H1 (cell line): ENCODE results near the gene MFSD2A. TPM values are rescaled to one million over a fixed set of nuclear protein-coding genes. Genes with fewer than 3 reads are reported as not detected.

Source experiments
- CTCF ChIA-PET: fragments of 300-600 bp; sonication (Branson Sonifier 250); formaldehyde crosslinking; loops from one replicate; lab custom pipeline; 2021; ENCODE audit not compliant: partially characterized antibody; lab: Charles Lee
- POLR2A ChIA-PET: fragments of 300-600 bp; sonication (Branson Sonifier 250); formaldehyde crosslinking; loops from one replicate; lab custom pipeline; 2021; ENCODE audit warnings: inconsistent platforms; ENCODE audit not compliant: partially characterized antibody; lab: Charles Lee
- DNase-seq, 2 experiments: peaks; one replicate each; pipeline versions ENCODE4 v3.0.0 to v3.0.0-alpha.2; 2010 to 2022; ENCODE audit warnings: low spot score in 2 of 2, low read depth in 1 of 2, mixed read lengths in 1 of 2
- FAIRE-seq: peaks from 2 replicates; lab custom pipeline; 2011; peaks lifted over from hg19 to GRCh38; lab: Jason Lieb, UNC
- H2AFZ ChIP-seq: 2 replicates; pipeline ENCODE4 v1.8.1; 2012; ENCODE audit warnings: low read length, inconsistent platforms
- H2AK5ac ChIP-seq: 2 replicates; pipeline ENCODE4 v1.6.1; 2013; ENCODE audit warnings: low read depth, low read length
- H2BK120ac ChIP-seq: replicated peaks from 2 replicates; pipeline ENCODE3; 2013; ENCODE audit warnings: low read depth, low read length, inconsistent platforms
- H2BK12ac ChIP-seq: 2 replicates; pipeline ENCODE4 v1.6.1; 2013; ENCODE audit warnings: low read depth, low read length
- H2BK15ac ChIP-seq: 2 replicates; pipeline ENCODE4 v1.6.1; 2013; ENCODE audit warnings: low read length
- H2BK20ac ChIP-seq: 2 replicates; pipeline ENCODE4 v1.6.1; 2013; ENCODE audit warnings: low read length
- H2BK5ac ChIP-seq: 2 replicates; pipeline ENCODE4 v1.6.1; 2013; ENCODE audit warnings: low read depth, low read length
- H3K14ac ChIP-seq: 2 replicates; pipeline ENCODE4 v1.6.1; 2013; ENCODE audit warnings: inconsistent platforms; ENCODE audit not compliant: insufficient read length
- H3K18ac ChIP-seq: 2 replicates; pipeline ENCODE4 v1.6.1; 2013; ENCODE audit warnings: low read length; ENCODE audit errors: extremely low read depth
- H3K23ac ChIP-seq: 2 replicates; pipeline ENCODE4 v1.6.1; 2013; ENCODE audit warnings: inconsistent platforms; ENCODE audit not compliant: insufficient read length
- H3K23me2 ChIP-seq: 2 replicates; pipeline ENCODE4 v1.6.1; 2013; ENCODE audit warnings: low read depth, low read length
- H3K27ac ChIP-seq: 2 replicates; pipeline ENCODE4 v1.6.1; 2011; ENCODE audit warnings: low read depth, low read length, inconsistent platforms
- H3K27me3 ChIP-seq, 4 experiments: replicated peaks in 1 of 4; 1 replicate in 1 of 4; 2 replicates in 3 of 4; pipeline versions ENCODE4 v1.6.1 to v1.8.1; 2011 to 2013; ENCODE audit warnings: low read length in 3 of 4, mild to moderate bottlenecking in 3 of 4, inconsistent platforms in 2 of 4, mixed read lengths in 2 of 4, moderate library complexity in 1 of 4; ENCODE audit not compliant: control insufficient read depth in 3 of 4, insufficient read depth in 3 of 4; ENCODE audit errors: extremely low read depth in 1 of 4
- H3K36me3 ChIP-seq, 4 experiments: 2 replicates each; pipeline versions ENCODE4 v1.6.1 to v1.8.1; 2011 to 2013; ENCODE audit warnings: mild to moderate bottlenecking in 4 of 4, low read length in 3 of 4, moderate library complexity in 2 of 4, control low read depth in 1 of 4, inconsistent platforms in 1 of 4; ENCODE audit not compliant: insufficient read depth in 4 of 4, control insufficient read depth in 2 of 4
- H3K4ac ChIP-seq: replicated peaks from 2 replicates; pipeline ENCODE3; 2013; ENCODE audit warnings: low read length, low read depth, mixed read lengths, inconsistent platforms; ENCODE audit not compliant: insufficient read length
- H3K4me1 ChIP-seq, 4 experiments: replicated peaks in 1 of 4; 1 replicate in 1 of 4; 2 replicates in 3 of 4; pipeline versions ENCODE4 v1.6.1 to v1.8.1; 2011 to 2013; ENCODE audit warnings: low read length in 3 of 4, inconsistent platforms in 2 of 4, mixed read lengths in 1 of 4; ENCODE audit not compliant: insufficient read depth in 4 of 4, control insufficient read depth in 3 of 4
- H3K4me2 ChIP-seq, 2 experiments: 2 replicates each; pipeline versions ENCODE4 v1.6.1 to v1.8.1; 2011 to 2013; ENCODE audit warnings: low read depth in 2 of 2, low read length in 2 of 2, control low read depth in 1 of 2, inconsistent platforms in 1 of 2, mild to moderate bottlenecking in 1 of 2; ENCODE audit not compliant: insufficient read depth in 1 of 2
- H3K4me3 ChIP-seq, 4 experiments: fragments of 200-600, 300-600 bp in 1 of 4; sonication (generic), shearing (Covaris generic), sonication (Bioruptor Twin) in 1 of 4; 2 replicates each; pipeline versions ENCODE4 v1.5.1 to v1.8.1; 2011 to 2016; ENCODE audit warnings: low read length in 4 of 4, low read depth in 3 of 4, control low read depth in 2 of 4, inconsistent platforms in 2 of 4, mild to moderate bottlenecking in 2 of 4, mixed read lengths in 1 of 4, moderate library complexity in 1 of 4; ENCODE audit not compliant: insufficient read depth in 2 of 4; ENCODE audit errors: extremely low read depth in 1 of 4
- H3K56ac ChIP-seq: replicated peaks from 2 replicates; pipeline ENCODE3; 2013; ENCODE audit warnings: low read depth, mild to moderate bottlenecking, mixed read lengths, low read length, inconsistent platforms; ENCODE audit not compliant: insufficient read length
- H3K79me1 ChIP-seq: 2 replicates; pipeline ENCODE4 v1.6.1; 2013; ENCODE audit warnings: low read depth, low read length, control low read depth
- H3K79me2 ChIP-seq, 2 experiments: 2 replicates each; pipeline versions ENCODE4 v1.6.1 to v1.8.1; 2012 to 2013; ENCODE audit warnings: low read length in 2 of 2, mild to moderate bottlenecking in 2 of 2, inconsistent platforms in 1 of 2; ENCODE audit not compliant: insufficient read depth in 2 of 2, control insufficient read depth in 1 of 2
- H3K9ac ChIP-seq, 4 experiments: replicated peaks in 1 of 4; 1 replicate in 1 of 4; 2 replicates in 3 of 4; pipeline versions ENCODE4 v1.6.1 to v1.8.1; 2011 to 2013; ENCODE audit warnings: low read depth in 3 of 4, low read length in 3 of 4, control low read depth in 2 of 4, mild to moderate bottlenecking in 2 of 4, moderate library complexity in 2 of 4, inconsistent platforms in 1 of 4; ENCODE audit errors: extremely low read depth in 1 of 4
- H3K9me3 ChIP-seq, 2 experiments: 2 replicates each; pipeline versions ENCODE4 v1.6.1 to v1.8.1; 2012 to 2013; ENCODE audit warnings: mild to moderate bottlenecking in 2 of 2, moderate library complexity in 2 of 2, control low read depth in 1 of 2, inconsistent platforms in 1 of 2, low read depth in 1 of 2, low read length in 1 of 2, mixed read lengths in 1 of 2; ENCODE audit not compliant: insufficient read depth in 2 of 2
- H4K20me1 ChIP-seq, 2 experiments: replicated peaks in 1 of 2; 2 replicates each; pipeline versions ENCODE3 to v1.8.1; 2011 to 2013; ENCODE audit warnings: inconsistent platforms in 2 of 2, low read length in 2 of 2, mild to moderate bottlenecking in 1 of 2; ENCODE audit not compliant: insufficient read depth in 2 of 2, control insufficient read depth in 1 of 2
- H4K5ac ChIP-seq: 2 replicates; pipeline ENCODE4 v1.6.1; 2013; ENCODE audit warnings: low read length, low read depth, mixed read lengths, inconsistent platforms; ENCODE audit not compliant: insufficient read length
- H4K8ac ChIP-seq: 2 replicates; pipeline ENCODE4 v1.8.0; 2013; ENCODE audit warnings: mild to moderate bottlenecking, moderate library complexity, low read length, inconsistent platforms; ENCODE audit not compliant: insufficient read depth; ENCODE audit errors: extremely low read depth
- H4K91ac ChIP-seq: replicated peaks from 2 replicates; pipeline ENCODE3; 2013; ENCODE audit warnings: low read length, mixed read lengths, inconsistent platforms; ENCODE audit not compliant: insufficient read length
- E2F6 ChIP-seq: IDR thresholded peaks from 2 replicates; pipeline ENCODE4 v1.6.1; 2012; ENCODE audit warnings: inconsistent platforms
- GABPA ChIP-seq: IDR thresholded peaks from 2 replicates; pipeline ENCODE4 v1.6.1; 2011; ENCODE audit warnings: mild to moderate bottlenecking, low read length, moderate library complexity, borderline replicate concordance; ENCODE audit not compliant: insufficient read depth
- GTF2F1 ChIP-seq: IDR thresholded peaks from 2 replicates; pipeline ENCODE4 v1.6.1; 2012; ENCODE audit warnings: low read depth, low read length, improper control_type of control experiment, borderline replicate concordance
- POLR2A ChIP-seq, 2 experiments: IDR thresholded peaks; 1 replicate in 1 of 2; 2 replicates in 1 of 2; pipeline ENCODE4 v1.6.1; 2011; ENCODE audit warnings: low read depth in 2 of 2, low read length in 2 of 2, mild to moderate bottlenecking in 2 of 2; ENCODE audit errors: control extremely low read depth in 1 of 2
- RAD21 ChIP-seq, 2 experiments: IDR thresholded peaks in 1 of 2; conservative IDR thresholded peaks in 1 of 2; 2 replicates each; pipeline ENCODE4 v1.6.1; 2011; ENCODE audit warnings: low read depth in 2 of 2, low read length in 2 of 2, improper control_type of control experiment in 1 of 2, inconsistent platforms in 1 of 2, mild to moderate bottlenecking in 1 of 2, moderate library complexity in 1 of 2
- RXRA ChIP-seq: IDR thresholded peaks from 2 replicates; pipeline ENCODE4 v1.6.1; 2011; ENCODE audit warnings: low read depth, mild to moderate bottlenecking, low read length, moderate library complexity; ENCODE audit not compliant: insufficient read depth
- WGBS, 2 experiments: shearing (Covaris generic) in 1 of 2; methylation state at CpG; one replicate each; pipeline versions ENCODE4 v1.1.6 to v1.1.7; 2013 to 2015; ENCODE audit warnings: low lambda C conversion rate in 2 of 2, mixed read lengths in 2 of 2, inconsistent platforms in 1 of 2, low coverage in 1 of 2, missing lambda C conversion rate in 1 of 2; ENCODE audit not compliant: insufficient replicate concordance in 2 of 2, insufficient coverage in 1 of 2, insufficient read length in 1 of 2; ENCODE audit errors: extremely low coverage in 1 of 2, missing lambda C conversion rate in 1 of 2; 5-methylcytosine and 5-hydroxymethylcytosine counted together
- polyA plus RNA-seq, 7 experiments: library from polyadenylated mRNA; depleted of rRNA in 3 of 7; stranded (reverse) in 5 of 7; unstranded in 2 of 7; fragments of >200 nt in 5 of 7; fragments of 200-250 nt in 2 of 7; gene quantifications; 1 replicate in 5 of 7; 2 replicates in 1 of 7; 4 replicates in 1 of 7; pipeline versions ENCODE4 v1.2.1 to v1.2.3, GENCODE V29; 2011 to 2013; ENCODE audit warnings: missing spikeins in 2 of 7, mixed read lengths in 2 of 7
- total RNA-seq: library from RNA; stranded (reverse); fragmentation: NEBNext Ultra II Directional; extraction: Animal tissue kit (Norgen Biotek cat#: 25700); gene quantifications from 2 replicates; pipeline ENCODE4 v1.2.1, GENCODE V29; 2021
- TF ChIP-seq, protein P1 (sequence below), 3 experiments: IDR thresholded peaks; 1 replicate in 2 of 3; 2 replicates in 1 of 3; pipeline versions ENCODE4 v1.5.1 to v1.6.1; 2011; ENCODE audit warnings: low read length in 3 of 3, mild to moderate bottlenecking in 3 of 3, inconsistent platforms in 2 of 3, low read depth in 1 of 3, moderate library complexity in 1 of 3; ENCODE audit not compliant: insufficient read depth in 1 of 3; ENCODE audit errors: control extremely low read depth in 1 of 3

The MFSD2A gene
- total and polyA plus RNA-seq, 2 of the 8 experiments (the other 6 are each of a cell fraction or from before 2014, with no cell fraction given): 18.3 to 25.9 TPM

DNA sequence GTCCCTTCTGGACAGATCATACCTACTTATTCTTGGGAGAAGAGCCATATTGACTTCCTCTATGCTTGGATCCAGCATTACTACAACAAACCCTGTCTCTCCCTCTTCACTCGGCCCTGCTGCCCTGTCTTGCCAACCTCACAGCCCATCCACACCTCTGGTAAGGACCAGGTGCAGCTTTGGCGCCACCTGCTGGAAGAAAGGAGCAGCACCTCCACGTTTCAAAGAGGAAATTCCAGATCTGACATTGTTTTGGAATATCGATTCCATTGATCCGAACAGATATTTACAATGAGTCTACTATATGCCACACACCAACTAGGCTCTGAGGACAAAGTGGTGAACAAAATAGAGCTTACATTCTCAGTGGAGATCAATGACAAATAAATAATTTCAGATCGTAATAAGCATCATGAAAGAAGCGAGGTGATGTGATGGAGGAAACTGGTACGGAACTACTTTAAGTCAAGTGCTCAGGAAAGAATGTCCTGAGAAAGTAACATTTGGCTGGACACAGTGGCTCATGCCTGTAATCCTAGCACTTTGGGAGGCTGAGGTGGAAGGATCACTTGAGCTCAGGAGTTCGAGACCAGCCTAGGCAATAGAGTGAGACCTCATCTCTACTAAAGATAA, 18.7 kb downstream of the MFSD2A start:
- Histone ChIP-seq H4K20me1 (no peaks in the 10 kb centered on the region), H4K91ac (peak overlapping the region; percentile 45), H3K27ac (no peak overlapping the region), H2AK5ac (no peak overlapping the region), H4K5ac (no peak overlapping the region), H3K14ac (no peak overlapping the region), H3K4ac (no peak overlapping the region), H3K23ac (no peak overlapping the region), H3K18ac (no peak overlapping the region), H2BK12ac (peak overlapping the region; percentile 19; the same call in 1 of the 2 replicates), H3K79me1 (no peaks in the 10 kb centered on the region), H3K36me3 (peaks cover 2 to 13% (median 7%) of the 10 kb centered on the region in 4 experiments; a peak in 6 of 8 replicates), H3K4me3 (no peak overlapping the region), H3K79me2 (no peaks in the 10 kb centered on the region), H4K8ac (no peak overlapping the region), H3K4me1 (peaks cover 0 to 3% (median 0%) of the 10 kb centered on the region in 4 experiments; a peak in 2 of 7 replicates), H2AFZ (no peak overlapping the region), H3K4me2 (no peak overlapping the region), H3K9me3 (0 out of 4 replicates have a peak, but pooled peaks cover 0 to 4% of the 10 kb centered on the region in 2 experiments), H3K27me3 (no peaks in the 10 kb centered on the region), H2BK20ac (no peak overlapping the region), H3K56ac (no peak overlapping the region), H2BK120ac (no peak overlapping the region), H2BK15ac (no peak overlapping the region), H3K23me2 (no peaks in the 10 kb centered on the region), H2BK5ac (no peak overlapping the region), H3K9ac (no peak overlapping the region)
- ChIA-PET CTCF (interaction anchor here (0.5 to 12.8 kb wide), 46 partner anchors 8 to 890 kb away, joined by 3 to 263 read pairs (median 5); partner anchors contain the start of genes MFSD2A and MYCL), POLR2A (interaction anchor here (0.6 to 3.3 kb wide), 6 partner anchors 53 to 80 kb away, joined by 3 to 11 read pairs (median 4); partner anchors contain the start of genes CAP1 and MYCL)
- WGBS, 2 experiments: 56% methylated on average over 9 of the region's 9 CpGs; no CpG with 5 or more reads in 1 of the 2 experiments
- FAIRE-seq (peak; percentile 86), DNase-seq (peak; percentile 38 to 85)
- TF ChIP-seq POLR2A (IDR thresholded peaks at IDR 0.05; ENCODE audit: control extremely low read depth in 1 of 2, low read depth in 2 of 2, low read length in 2 of 2) (no peak), GABPA (0 out of 2 replicates have a peak, but pooled peaks have one; percentile 22), RXRA (no peak), RAD21 (IDR thresholded peaks at IDR 0.05 in 1 of 2, conservative IDR thresholded peaks at IDR 0.05 in 1 of 2; ENCODE audit: low read depth in 2 of 2, low read length in 2 of 2) (peak; percentile 98 to 99), GTF2F1 (0 out of 2 replicates have a peak, but pooled peaks have one; percentile 46), E2F6 (no peak)
- TF ChIP-seq, protein P1, sequence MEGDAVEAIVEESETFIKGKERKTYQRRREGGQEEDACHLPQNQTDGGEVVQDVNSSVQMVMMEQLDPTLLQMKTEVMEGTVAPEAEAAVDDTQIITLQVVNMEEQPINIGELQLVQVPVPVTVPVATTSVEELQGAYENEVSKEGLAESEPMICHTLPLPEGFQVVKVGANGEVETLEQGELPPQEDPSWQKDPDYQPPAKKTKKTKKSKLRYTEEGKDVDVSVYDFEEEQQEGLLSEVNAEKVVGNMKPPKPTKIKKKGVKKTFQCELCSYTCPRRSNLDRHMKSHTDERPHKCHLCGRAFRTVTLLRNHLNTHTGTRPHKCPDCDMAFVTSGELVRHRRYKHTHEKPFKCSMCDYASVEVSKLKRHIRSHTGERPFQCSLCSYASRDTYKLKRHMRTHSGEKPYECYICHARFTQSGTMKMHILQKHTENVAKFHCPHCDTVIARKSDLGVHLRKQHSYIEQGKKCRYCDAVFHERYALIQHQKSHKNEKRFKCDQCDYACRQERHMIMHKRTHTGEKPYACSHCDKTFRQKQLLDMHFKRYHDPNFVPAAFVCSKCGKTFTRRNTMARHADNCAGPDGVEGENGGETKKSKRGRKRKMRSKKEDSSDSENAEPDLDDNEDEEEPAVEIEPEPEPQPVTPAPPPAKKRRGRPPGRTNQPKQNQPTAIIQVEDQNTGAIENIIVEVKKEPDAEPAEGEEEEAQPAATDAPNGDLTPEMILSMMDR (IDR thresholded peaks at IDR 0.05; ENCODE audit: control extremely low read depth in 1 of 3, insufficient read depth in 1 of 3, low read depth in 1 of 3, low read length in 3 of 3): peak; percentile 89 to 98 (median 96)
